Measurements from ENCODE around the gene SDF4. TPM values are rescaled to one million over a fixed set of nuclear protein-coding genes. Genes with fewer than 3 reads are reported as not detected.

SDF4 gene
- total and polyA plus RNA-seq, 2 experiments from 2014 or later: 214 to 261 TPM

GRCh38 chr1:1275836-1276235 is 44.0 kb upstream of the SDF4 start:
- 89 to 91% methylated on average over 9 of the region's 9 CpGs for WGBS, 2 experiments (ENCODE audit: low coverage in 1 of 2, low lambda C conversion rate in 2 of 2, missing lambda C conversion rate in 2 of 2)
- H3K79me2 ChIP-seq (ENCODE audit: insufficient read depth): peaks cover 26% of the 10 kb centered on the region
- H3K4me1 ChIP-seq (ENCODE audit: insufficient read depth): peaks cover 18% of the 10 kb centered on the region
- H2AFZ ChIP-seq: no peak overlapping the region
- H3K9ac ChIP-seq: no peak overlapping the region
- H3K4me2 ChIP-seq (ENCODE audit: unreplicated experiment): no peak overlapping the region
- in situ Hi-C loops (cut with MboI): no loop called here
- H3K36me3 ChIP-seq (ENCODE audit: low read depth): no peaks in the 10 kb centered on the region
- H3F3A ChIP-seq (ENCODE audit: insufficient read depth): no peaks in the 10 kb centered on the region
- DNase-seq: no peak
- H3K27me3 ChIP-seq (replicated peaks; ENCODE audit: insufficient read depth): no peaks in the 10 kb centered on the region
- no peak overlapping the region for H3K27ac ChIP-seq
- H4K20me1 ChIP-seq (ENCODE audit: insufficient read depth): no peaks in the 10 kb centered on the region
- no peaks in the 10 kb centered on the region for H3K9me3 ChIP-seq (ENCODE audit: low read depth)
- no peak for TF ChIP-seq EZH2phosphoT487 (IDR thresholded peaks at IDR 0.05; ENCODE audit: insufficient read depth, low read depth)
- no peak for TF ChIP-seq EZH2 (IDR thresholded peaks at IDR 0.05; ENCODE audit: insufficient read depth, poor library complexity, severe bottlenecking)
- no peaks in the 10 kb centered on the region for H3K9me2 ChIP-seq (ENCODE audit: insufficient read depth)
- no peak overlapping the region for H3K4me3 ChIP-seq

- in situ Hi-C loops (cut with MboI): no loop called here
- Histone ChIP-seq H3K4me1 (ENCODE audit: insufficient read depth) (peaks cover 26% of the 10 kb centered on the region), H3K4me3 (no peak overlapping the region; the same call in 1 of the 2 replicates), H3K36me3 (ENCODE audit: low read depth) (no peaks in the 10 kb centered on the region), H3K9me3 (ENCODE audit: low read depth) (no peaks in the 10 kb centered on the region), H3K79me2 (ENCODE audit: insufficient read depth) (peaks cover 35% of the 10 kb centered on the region), H3K9me2 (ENCODE audit: insufficient read depth) (no peaks in the 10 kb centered on the region), H3K27me3 (replicated peaks; ENCODE audit: insufficient read depth) (no peaks in the 10 kb centered on the region), H3K27ac (no peak overlapping the region), H2AFZ (peak overlapping the region; percentile 72; the same call in 1 of the 2 replicates), H3F3A (ENCODE audit: insufficient read depth) (no peaks in the 10 kb centered on the region), H3K4me2 (ENCODE audit: unreplicated experiment) (peak overlapping the region; percentile 73), H3K9ac (0 out of 2 replicates have a peak overlapping the region, but pooled peaks have one; percentile 96), H4K20me1 (ENCODE audit: insufficient read depth) (no peaks in the 10 kb centered on the region)
- no peak for TF ChIP-seq EZH2 (IDR thresholded peaks at IDR 0.05; ENCODE audit: insufficient read depth, poor library complexity, severe bottlenecking)
- 79 to 84% methylated on average over 12 to 15 of the region's 15 CpGs for WGBS, 2 experiments (ENCODE audit: low coverage in 1 of 2, low lambda C conversion rate in 2 of 2, missing lambda C conversion rate in 2 of 2)
- no peak for DNase-seq
Observed at GRCh38 chr1:1274931-1275431, 43.2 kb upstream of the SDF4 start.

GRCh38 chr1:1274299-1274930 is 42.6 kb upstream of the SDF4 start:
- H2AFZ ChIP-seq: peak overlapping the region; percentile 72
- no peaks in the 10 kb centered on the region for H3F3A ChIP-seq (ENCODE audit: insufficient read depth)
- H3K4me1 ChIP-seq (ENCODE audit: insufficient read depth): peaks cover 26% of the 10 kb centered on the region
- no peak for DNase-seq
- no peak overlapping the region for H3K27ac ChIP-seq
- TF ChIP-seq EZH2phosphoT487 (IDR thresholded peaks at IDR 0.05; ENCODE audit: insufficient read depth, low read depth) (no peak), EZH2 (IDR thresholded peaks at IDR 0.05; ENCODE audit: insufficient read depth, poor library complexity, severe bottlenecking) (no peak)
- H3K79me2 ChIP-seq (ENCODE audit: insufficient read depth): peaks cover 41% of the 10 kb centered on the region
- WGBS, 2 experiments (ENCODE audit: low coverage in 1 of 2, low lambda C conversion rate in 2 of 2, missing lambda C conversion rate in 2 of 2): 15 to 16% methylated on average over 31 of the region's 31 CpGs
- in situ Hi-C loops (cut with MboI): no loop called here
- peak overlapping the region; percentile 96 for H3K4me3 ChIP-seq
- peak overlapping the region; percentile 73 for H3K4me2 ChIP-seq (ENCODE audit: unreplicated experiment)
- no peaks in the 10 kb centered on the region for H3K36me3 ChIP-seq (ENCODE audit: low read depth)
- no peaks in the 10 kb centered on the region for H3K27me3 ChIP-seq (replicated peaks; ENCODE audit: insufficient read depth)
- H3K9me3 ChIP-seq (ENCODE audit: low read depth): no peaks in the 10 kb centered on the region
- H4K20me1 ChIP-seq (ENCODE audit: insufficient read depth): no peaks in the 10 kb centered on the region
- peak overlapping the region; percentile 96 for H3K9ac ChIP-seq
- no peaks in the 10 kb centered on the region for H3K9me2 ChIP-seq (ENCODE audit: insufficient read depth)

- peak within 1 kb of the TSS; percentile 72 for H3K27ac ChIP-seq
- WGBS, 2 experiments (ENCODE audit: low coverage in 1 of 2, low lambda C conversion rate in 2 of 2, missing lambda C conversion rate in 2 of 2): 1 to 4% methylated on average over 40 to 50 of the region's 105 CpGs
- no peaks in the 10 kb centered on the region for H4K20me1 ChIP-seq (ENCODE audit: insufficient read depth)
- peaks cover 26% of the 10 kb centered on the region for H3K4me1 ChIP-seq (ENCODE audit: insufficient read depth)
- peak within 1 kb of the TSS; percentile 96 for H3K4me3 ChIP-seq
- no peaks in the 10 kb centered on the region for H3K27me3 ChIP-seq (replicated peaks; ENCODE audit: insufficient read depth)
- H3K36me3 ChIP-seq (ENCODE audit: low read depth): no peaks in the 10 kb centered on the region
- peak within 1 kb of the TSS; percentile 78 for H3K4me2 ChIP-seq (ENCODE audit: unreplicated experiment)
- no peaks in the 10 kb centered on the region for H3F3A ChIP-seq (ENCODE audit: insufficient read depth)
- H3K9me2 ChIP-seq (ENCODE audit: insufficient read depth): no peaks in the 10 kb centered on the region
- peak within 1 kb of the TSS; percentile 72 for H2AFZ ChIP-seq
- peak; percentile 96 for DNase-seq
- H3K79me2 ChIP-seq (ENCODE audit: insufficient read depth): peaks cover 48% of the 10 kb centered on the region
- H3K9ac ChIP-seq: peak within 1 kb of the TSS; percentile 96
- in situ Hi-C loops (cut with MboI): no loop called here
- H3K9me3 ChIP-seq (ENCODE audit: low read depth): no peaks in the 10 kb centered on the region
- no peak for TF ChIP-seq EZH2 (IDR thresholded peaks at IDR 0.05; ENCODE audit: insufficient read depth, poor library complexity, severe bottlenecking)
- TF ChIP-seq EZH2phosphoT487 (IDR thresholded peaks at IDR 0.05; ENCODE audit: insufficient read depth, low read depth): no peak
Observed at GRCh38 chr1:1273512-1274298, 41.9 kb upstream of the SDF4 start, which contains the start of gene UBE2J2. TSS of gene UBE2J2 (minus strand) at chr1:1273854. CDS start at chr1:1267992, 5,862 bp downstream.

All from GM23248 (cell line).